CD4-positive, alpha-beta T cell (primary cell): ENCODE measurements around the gene TIMP3. TPM values are rescaled to one million over a fixed set of nuclear protein-coding genes. Genes with fewer than 3 reads are reported as not detected.

Source experiments
- ATAC-seq: fragments of 200-7000 bp; cut with Tn5 transposase; one replicate; pipeline ENCODE4 v1.10.0; 2022; ENCODE audit warnings: mild to moderate bottlenecking; ENCODE audit not compliant: poor library complexity
- CTCF ChIA-PET: fragments of 350-600 bp; sonication (Branson Sonifier 250); formaldehyde crosslinking; loops from one replicate; lab custom pipeline; 2021; ENCODE audit warnings: antibody characterized with exemption, inconsistent platforms; lab: Charles Lee
- POLR2A ChIA-PET: fragments of 350-600 bp; sonication (Branson Sonifier 250); formaldehyde crosslinking; loops from one replicate; lab custom pipeline; 2021; ENCODE audit warnings: antibody characterized with exemption, inconsistent platforms; lab: Charles Lee
- DNase-seq, 14 experiments: peaks; one replicate each; pipeline ENCODE4 v3.0.0-alpha.2; 2013 to 2020; ENCODE audit warnings: mixed read lengths in 2 of 14
- H3K27ac ChIP-seq, 2 donors: one replicate each; pipeline versions ENCODE4 v1.5.1 to v1.7.0; 2013; ENCODE audit warnings: low read length in 2 of 2, low read depth in 1 of 2, mild to moderate bottlenecking in 1 of 2
- H3K27me3 ChIP-seq, 2 experiments: 1 replicate in 1 of 2; 2 replicates in 1 of 2; pipeline versions ENCODE4 v1.6.1 to v1.7.0; 2013; ENCODE audit warnings: low read length in 2 of 2, control low read depth in 1 of 2, mild to moderate bottlenecking in 1 of 2, moderate library complexity in 1 of 2; ENCODE audit not compliant: insufficient read depth in 2 of 2, control insufficient read depth in 1 of 2
- H3K36me3 ChIP-seq: one replicate; pipeline ENCODE4 v1.6.1; 2013; ENCODE audit warnings: low read length, control low read depth; ENCODE audit not compliant: insufficient read depth
- H3K4me1 ChIP-seq: one replicate; pipeline ENCODE4 v1.6.1; 2013; ENCODE audit warnings: low read length, control low read depth; ENCODE audit not compliant: insufficient read depth
- H3K4me3 ChIP-seq: one replicate; pipeline ENCODE4 v1.5.1; 2013; ENCODE audit warnings: mild to moderate bottlenecking, low read length, moderate library complexity
- H3K9me3 ChIP-seq, 2 experiments: 1 replicate in 1 of 2; 2 replicates in 1 of 2; pipeline versions ENCODE4 v1.6.1 to v1.7.0; 2013; ENCODE audit warnings: low read length in 2 of 2, mild to moderate bottlenecking in 2 of 2, control low read depth in 1 of 2, moderate library complexity in 1 of 2; ENCODE audit not compliant: control insufficient read depth in 1 of 2, insufficient read depth in 1 of 2
- H3K27ac Mint-ChIP-seq: one replicate; pipeline ENCODE4 v1.8.0; 2020; ENCODE audit warnings: mixed read lengths
- H3K27me3 Mint-ChIP-seq: one replicate; pipeline ENCODE4 v1.8.0; 2021; ENCODE audit warnings: mixed read lengths
- H3K36me3 Mint-ChIP-seq: one replicate; pipeline ENCODE4 v1.8.0; 2021; ENCODE audit warnings: low read depth, mixed read lengths
- H3K4me1 Mint-ChIP-seq: one replicate; pipeline ENCODE4 v1.8.0; 2021; ENCODE audit warnings: low read depth, mixed read lengths
- H3K4me3 Mint-ChIP-seq: one replicate; pipeline ENCODE4 v1.8.0; 2020; ENCODE audit warnings: mild to moderate bottlenecking, mixed read lengths
- H3K9me3 Mint-ChIP-seq: one replicate; pipeline ENCODE4 v1.8.0; 2020; ENCODE audit warnings: mixed read lengths
- CTCF ChIP-seq: fragments of 200-600 bp; IDR thresholded peaks from one replicate; pipeline ENCODE4 v1.8.0; 2022; ENCODE audit warnings: antibody characterized with exemption, mild to moderate bottlenecking
- intact Hi-C, 2 experiments: fragments of 100-400 bp; cut with DNase I in 1 of 2; cut with micrococcal nuclease in 1 of 2; formaldehyde crosslinking; loops; one replicate each; pipeline versions ENCODE4 v1.15.1 to v1.9.0; 2023 to 2025; cut with DNase I, micrococcal nuclease
- total RNA-seq, 174 experiments: library from RNA in 2 of 174; stranded (reverse) in 2 of 174; gene quantifications; one replicate each; pipeline ENCODE4 v1.2.3 and lab custom pipeline; 2021 to 2026

TIMP3 gene
- total RNA-seq, 2 experiments from 2014 or later, result 0.06 TPM; not detected in 1

GRCh38 chr22:32828150-32828549, 26.6 kb downstream of the TIMP3 start:
- ChIA-PET POLR2A (no interaction called here), CTCF (no interaction called here)
- DNase-seq (no peak), ATAC-seq (no peak)
- Mint-ChIP-seq H3K4me3 (no peak overlapping the region), H3K4me1 (peaks cover 14% of the 10 kb centered on the region), H3K9me3 (no peaks in the 10 kb centered on the region), H3K36me3 (no peaks in the 10 kb centered on the region), H3K27me3 (no peaks in the 10 kb centered on the region), H3K27ac (no peak overlapping the region)
- H3K4me3 ChIP-seq, result no peak overlapping the region
- no peaks in the 10 kb centered on the region for H3K27me3 ChIP-seq
- intact Hi-C loops, result no loop called here
- no peaks in the 10 kb centered on the region for H3K9me3 ChIP-seq
- H3K36me3 ChIP-seq, result no peaks in the 10 kb centered on the region
- no peaks in the 10 kb centered on the region for H3K4me1 ChIP-seq
- H3K27ac ChIP-seq, result no peak overlapping the region
- no peak for TF ChIP-seq CTCF

- TF ChIP-seq CTCF, result no peak
- H3K36me3 Mint-ChIP-seq, result no peaks in the 10 kb centered on the region
- DNase-seq (no peak), ATAC-seq (no peak)
- H3K4me1 Mint-ChIP-seq, result peaks cover 14% of the 10 kb centered on the region
- no peaks in the 10 kb centered on the region for H3K9me3 Mint-ChIP-seq
- intact Hi-C loops, result no loop called here
- Histone ChIP-seq H3K4me1 (no peaks in the 10 kb centered on the region), H3K9me3 (no peaks in the 10 kb centered on the region), H3K4me3 (no peak overlapping the region), H3K36me3 (no peaks in the 10 kb centered on the region), H3K27me3 (no peaks in the 10 kb centered on the region), H3K27ac (no peak overlapping the region)
- no peaks in the 10 kb centered on the region for H3K27me3 Mint-ChIP-seq
- ChIA-PET CTCF (no interaction called here), POLR2A (no interaction called here)
- H3K27ac Mint-ChIP-seq, result no peak overlapping the region
- H3K4me3 Mint-ChIP-seq, result no peak overlapping the region
These were observed 27.1 kb downstream of the TIMP3 start for GRCh38 chr22:32828561-32828960.

GRCh38 chr22:32829451-32829851, 27.9 kb downstream of the TIMP3 start:
- Histone ChIP-seq H3K4me1 (no peaks in the 10 kb centered on the region), H3K27ac (no peak overlapping the region), H3K4me3 (no peak overlapping the region), H3K36me3 (no peaks in the 10 kb centered on the region), H3K9me3 (no peaks in the 10 kb centered on the region), H3K27me3 (no peaks in the 10 kb centered on the region)
- ATAC-seq, result no peak
- intact Hi-C loops, result no loop called here
- CTCF ChIA-PET, result no interaction called here
- peaks cover 14% of the 10 kb centered on the region for H3K4me1 Mint-ChIP-seq
- POLR2A ChIA-PET, result no interaction called here
- no peaks in the 10 kb centered on the region for H3K36me3 Mint-ChIP-seq
- TF ChIP-seq CTCF, result no peak
- no peaks in the 10 kb centered on the region for H3K27me3 Mint-ChIP-seq
- H3K9me3 Mint-ChIP-seq, result no peaks in the 10 kb centered on the region
- H3K27ac Mint-ChIP-seq, result no peak overlapping the region
- no peak overlapping the region for H3K4me3 Mint-ChIP-seq
- DNase-seq, result no peak
